CD4-positive, CD25-positive, alpha-beta regulatory T cell (primary cell): Measurements from ENCODE around the gene ASPN. TPM values are rescaled to one million over a fixed set of nuclear protein-coding genes. Genes with fewer than 3 reads are reported as not detected.

Experiments
- ATAC-seq, 2 donors: fragments of 150-1000 bp; cut with Tn5 transposase; one replicate each; pipeline ENCODE4 v1.10.0; 2021; ENCODE audit warnings: low read depth in 2 of 2, moderate number of reproducible peaks in 2 of 2, moderate library complexity in 1 of 2
- DNase-seq, 3 donors: peaks; one replicate each; pipeline versions ENCODE4 v3.0.0 to v3.0.0-alpha.2; 2012 to 2022; ENCODE audit warnings: mixed read lengths in 1 of 3
- H3K27ac ChIP-seq: one replicate; pipeline ENCODE4 v1.7.0; 2013; ENCODE audit warnings: mild to moderate bottlenecking, low read length; ENCODE audit not compliant: insufficient read depth, poor library complexity, severe bottlenecking
- H3K27me3 ChIP-seq: one replicate; pipeline ENCODE4 v1.7.0; 2013; ENCODE audit warnings: low read length; ENCODE audit not compliant: control insufficient read depth, insufficient read depth
- H3K36me3 ChIP-seq: one replicate; pipeline ENCODE4 v1.7.0; 2013; ENCODE audit warnings: mild to moderate bottlenecking, low read length, moderate library complexity; ENCODE audit not compliant: control insufficient read depth, insufficient read depth
- H3K4me1 ChIP-seq: 2 replicates; pipeline ENCODE4 v1.7.0; 2013; ENCODE audit warnings: mild to moderate bottlenecking, low read length; ENCODE audit not compliant: insufficient read depth, control insufficient read depth, poor library complexity, severe bottlenecking
- H3K4me3 ChIP-seq: one replicate; pipeline ENCODE4 v1.7.0; 2013; ENCODE audit warnings: low read depth, mild to moderate bottlenecking, low read length, moderate library complexity
- H3K9me3 ChIP-seq, 2 experiments: 1 replicate in 1 of 2; 2 replicates in 1 of 2; pipeline ENCODE4 v1.7.0; 2013; ENCODE audit warnings: low read length in 2 of 2, mild to moderate bottlenecking in 1 of 2, moderate library complexity in 1 of 2; ENCODE audit not compliant: control insufficient read depth in 2 of 2
- H3K27ac Mint-ChIP-seq, 3 donors: one replicate each; pipeline ENCODE4 v1.8.0; 2020 to 2022; ENCODE audit warnings: mild to moderate bottlenecking in 3 of 3, mixed read lengths in 3 of 3, moderate library complexity in 2 of 3
- H3K27me3 Mint-ChIP-seq: one replicate; pipeline ENCODE4 v1.8.0; 2022; ENCODE audit warnings: mild to moderate bottlenecking, mixed read lengths
- H3K36me3 Mint-ChIP-seq: one replicate; pipeline ENCODE4 v1.8.0; 2020; ENCODE audit warnings: mixed read lengths
- H3K4me1 Mint-ChIP-seq, 4 donors: one replicate each; pipeline ENCODE4 v1.8.0; 2020 to 2022; ENCODE audit warnings: mixed read lengths in 4 of 4, mild to moderate bottlenecking in 1 of 4
- H3K4me3 Mint-ChIP-seq, 4 donors: one replicate each; pipeline ENCODE4 v1.8.0; 2020 to 2022; ENCODE audit warnings: mild to moderate bottlenecking in 4 of 4, mixed read lengths in 4 of 4, moderate library complexity in 3 of 4
- H3K9me3 Mint-ChIP-seq, 7 donors: one replicate each; pipeline ENCODE4 v1.8.0; 2020 to 2022; ENCODE audit warnings: mixed read lengths in 7 of 7, mild to moderate bottlenecking in 3 of 7, moderate library complexity in 2 of 7
- polyA plus RNA-seq, 4 donors: library from polyadenylated mRNA; unstranded; fragments of 300-500 nt; fragmentation: Illumina TruSeq; gene quantifications; one replicate each; pipeline ENCODE4 v1.2.3, GENCODE V29; 2021
- total RNA-seq: library from RNA; stranded (reverse); gene quantifications from one replicate; pipeline ENCODE4 v1.2.3, GENCODE V29; 2022

Gene ASPN
- total and polyA plus RNA-seq, 5 donors from 2014 or later, result not detected

DNA sequence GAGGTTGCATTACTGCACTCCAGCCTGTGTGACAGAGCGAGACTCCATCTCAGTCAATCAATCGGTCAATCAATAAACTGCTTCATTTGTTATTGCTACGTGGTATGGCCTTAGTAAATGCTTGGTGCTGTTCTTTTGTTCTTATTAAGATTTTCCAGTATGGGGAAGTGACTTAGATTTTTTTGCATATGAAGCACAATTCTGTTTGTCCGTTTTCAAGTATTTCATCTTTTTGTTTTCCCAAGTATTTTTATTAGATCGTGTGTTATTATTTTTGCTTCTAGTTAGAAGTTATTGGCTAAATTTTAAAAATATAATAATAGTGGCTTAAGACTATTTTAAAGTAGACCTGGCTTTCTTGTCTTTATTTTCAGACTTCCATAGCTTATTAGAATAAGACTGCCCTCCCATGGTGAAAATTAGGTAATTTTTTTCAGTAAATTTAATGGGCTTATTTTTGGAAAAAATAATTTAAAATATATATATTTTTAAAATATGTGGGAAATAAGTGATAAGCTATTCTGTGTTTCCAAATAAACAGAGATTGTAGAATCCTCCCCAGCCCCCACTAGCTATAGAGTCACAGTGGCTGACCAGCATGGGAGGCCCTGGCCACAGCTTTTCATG, 43.3 kb downstream of the ASPN start:
- Histone ChIP-seq H3K9me3 (no peaks in the 10 kb centered on the region), H3K4me3 (no peak overlapping the region), H3K27me3 (no peaks in the 10 kb centered on the region), H3K4me1 (no peaks in the 10 kb centered on the region), H3K27ac (no peak overlapping the region), H3K36me3 (no peaks in the 10 kb centered on the region)
- Mint-ChIP-seq H3K27me3 (no peaks in the 10 kb centered on the region), H3K9me3 (no peaks in the 10 kb centered on the region), H3K27ac (no peak overlapping the region), H3K4me1 (peaks cover 9 to 19% (median 14%) of the 10 kb centered on the region in 4 donors), H3K36me3 (no peaks in the 10 kb centered on the region), H3K4me3 (peak overlapping the region in 1 of 4 donors; percentile 27)
- ATAC-seq (no peak), DNase-seq (peak in 2 of 3 donors; percentile 14 to 23)

DNA sequence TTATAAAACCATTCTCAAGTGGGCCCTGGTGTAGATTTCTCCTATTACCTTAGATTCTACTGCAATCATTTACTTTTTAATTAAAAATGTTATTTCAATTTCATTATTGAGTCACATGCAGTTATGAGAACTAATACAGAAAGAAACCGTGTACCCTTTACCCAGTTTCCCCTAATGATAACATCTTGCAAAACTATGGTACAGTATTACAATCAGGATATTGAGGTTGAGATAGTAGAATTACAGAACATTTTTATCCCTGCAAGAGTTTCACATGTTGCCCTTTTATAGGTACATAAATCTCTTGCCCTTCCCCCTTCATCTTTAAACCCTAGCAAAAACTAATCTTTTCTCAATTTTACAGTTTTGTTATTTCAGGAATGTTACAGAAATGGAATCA, 47.0 kb downstream of the ASPN start:
- H3K27ac Mint-ChIP-seq, result no peak overlapping the region
- H3K36me3 Mint-ChIP-seq, result no peaks in the 10 kb centered on the region
- H3K9me3 ChIP-seq, result no peaks in the 10 kb centered on the region
- no peak overlapping the region for H3K27ac ChIP-seq
- ATAC-seq (no peak), DNase-seq (no peak)
- H3K4me3 ChIP-seq, result no peak overlapping the region
- H3K27me3 ChIP-seq, result no peaks in the 10 kb centered on the region
- peaks cover 0 to 1% (median 0%) of the 10 kb centered on the region in 7 donors for H3K9me3 Mint-ChIP-seq
- no peaks in the 10 kb centered on the region for H3K4me1 ChIP-seq
- H3K27me3 Mint-ChIP-seq, result no peaks in the 10 kb centered on the region
- no peak overlapping the region for H3K4me3 Mint-ChIP-seq
- no peaks in the 10 kb centered on the region for H3K36me3 ChIP-seq
- peaks cover under 1 to 9% (median 4%) of the 10 kb centered on the region in 4 donors for H3K4me1 Mint-ChIP-seq

DNA sequence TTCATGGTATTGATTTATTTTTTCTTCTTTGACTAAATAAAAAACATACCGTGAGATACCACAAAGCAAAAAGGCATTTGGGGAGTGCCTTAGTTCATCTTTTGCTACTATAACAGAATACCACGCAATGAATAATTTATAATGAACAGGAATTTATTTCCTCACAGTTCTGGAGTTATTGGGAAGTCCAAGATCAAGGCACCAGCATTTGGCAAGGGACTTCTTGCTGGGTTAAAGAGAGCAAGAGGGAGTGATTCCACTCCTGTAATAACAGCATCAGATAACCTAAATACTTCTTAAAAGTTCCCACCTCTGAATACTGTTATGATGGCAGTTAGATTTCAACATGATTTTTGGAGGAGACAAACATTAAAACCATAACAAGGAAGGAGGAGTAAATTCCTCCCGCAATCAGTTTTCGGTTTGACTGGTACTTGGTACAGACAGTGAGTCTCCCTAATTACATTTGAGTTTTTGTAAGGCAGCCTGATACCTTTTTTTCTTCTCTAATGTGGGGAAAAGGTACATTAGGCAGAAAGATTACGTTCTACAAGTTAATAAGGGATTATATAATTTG, 49.2 kb downstream of the ASPN start:
- Mint-ChIP-seq H3K9me3 (peaks cover 0 to 1% (median 0%) of the 10 kb centered on the region in 7 donors), H3K27me3 (no peaks in the 10 kb centered on the region), H3K4me1 (peaks cover 0 to 5% (median 1%) of the 10 kb centered on the region in 4 donors), H3K27ac (no peak overlapping the region), H3K36me3 (no peaks in the 10 kb centered on the region), H3K4me3 (no peak overlapping the region)
- no peaks in the 10 kb centered on the region for H3K27me3 ChIP-seq
- H3K9me3 ChIP-seq, result no peaks in the 10 kb centered on the region
- DNase-seq (no peak), ATAC-seq (no peak)
- no peaks in the 10 kb centered on the region for H3K4me1 ChIP-seq
- no peak overlapping the region for H3K4me3 ChIP-seq
- H3K27ac ChIP-seq, result no peak overlapping the region
- no peaks in the 10 kb centered on the region for H3K36me3 ChIP-seq

DNA sequence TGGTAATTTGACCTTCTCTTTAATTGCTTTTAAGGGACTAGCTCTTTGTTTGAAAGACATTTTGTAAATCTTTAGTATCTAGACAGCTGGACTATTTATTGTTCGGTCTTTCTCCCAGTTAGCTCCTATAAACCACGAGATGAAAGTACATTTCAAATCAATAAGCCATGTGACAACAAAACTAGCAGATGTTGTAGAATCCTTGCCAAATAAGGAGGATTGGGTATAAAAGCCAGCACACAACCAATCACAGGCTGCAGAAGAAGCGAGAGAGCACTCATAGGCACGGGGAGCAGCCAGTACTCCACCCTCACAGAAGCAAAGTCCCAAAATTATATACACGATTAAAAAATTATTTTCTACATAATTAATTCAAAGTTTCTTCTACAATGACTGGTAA, 50.0 kb downstream of the ASPN start:
- H3K9me3 ChIP-seq, result no peaks in the 10 kb centered on the region
- H3K36me3 ChIP-seq, result no peaks in the 10 kb centered on the region
- no peaks in the 10 kb centered on the region for H3K27me3 Mint-ChIP-seq
- peaks cover 0 to 1% (median 0%) of the 10 kb centered on the region in 7 donors for H3K9me3 Mint-ChIP-seq
- no peak overlapping the region for H3K27ac Mint-ChIP-seq
- ATAC-seq, result no peak
- H3K27me3 ChIP-seq, result no peaks in the 10 kb centered on the region
- no peaks in the 10 kb centered on the region for H3K36me3 Mint-ChIP-seq
- H3K27ac ChIP-seq, result no peak overlapping the region
- H3K4me3 ChIP-seq, result no peak overlapping the region
- H3K4me3 Mint-ChIP-seq, result no peak overlapping the region
- peaks cover 0 to 5% (median 1%) of the 10 kb centered on the region in 4 donors for H3K4me1 Mint-ChIP-seq
- H3K4me1 ChIP-seq, result no peaks in the 10 kb centered on the region
- no peak for DNase-seq

DNA sequence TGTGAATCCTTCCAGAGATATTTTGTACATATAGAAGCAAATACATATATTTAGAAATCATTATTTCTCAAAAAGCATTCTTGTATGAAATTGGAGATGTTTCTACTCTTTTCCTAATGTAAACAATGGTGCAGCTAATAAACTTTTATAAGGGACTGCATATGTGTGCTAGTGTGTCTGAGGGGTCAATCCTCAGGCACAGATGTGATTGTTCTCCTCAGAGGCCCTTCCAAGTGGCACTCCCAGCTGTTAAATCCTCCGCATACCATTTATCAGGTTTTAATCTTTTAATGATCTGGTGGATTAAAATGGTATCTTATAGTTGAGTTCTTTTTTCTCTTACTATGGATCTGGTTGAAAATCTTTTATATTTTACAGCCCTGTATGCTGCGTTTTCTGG, 52.5 kb downstream of the ASPN start:
- Mint-ChIP-seq H3K27me3 (no peaks in the 10 kb centered on the region), H3K9me3 (peaks cover 0 to 1% (median 0%) of the 10 kb centered on the region in 7 donors), H3K4me1 (no peaks in the 10 kb centered on the region), H3K4me3 (no peak overlapping the region), H3K36me3 (no peaks in the 10 kb centered on the region), H3K27ac (no peak overlapping the region)
- Histone ChIP-seq H3K36me3 (no peaks in the 10 kb centered on the region), H3K27ac (no peak overlapping the region), H3K4me1 (no peaks in the 10 kb centered on the region), H3K4me3 (no peak overlapping the region), H3K27me3 (no peaks in the 10 kb centered on the region), H3K9me3 (no peaks in the 10 kb centered on the region)
- ATAC-seq, result no peak
- DNase-seq, result no peak

DNA sequence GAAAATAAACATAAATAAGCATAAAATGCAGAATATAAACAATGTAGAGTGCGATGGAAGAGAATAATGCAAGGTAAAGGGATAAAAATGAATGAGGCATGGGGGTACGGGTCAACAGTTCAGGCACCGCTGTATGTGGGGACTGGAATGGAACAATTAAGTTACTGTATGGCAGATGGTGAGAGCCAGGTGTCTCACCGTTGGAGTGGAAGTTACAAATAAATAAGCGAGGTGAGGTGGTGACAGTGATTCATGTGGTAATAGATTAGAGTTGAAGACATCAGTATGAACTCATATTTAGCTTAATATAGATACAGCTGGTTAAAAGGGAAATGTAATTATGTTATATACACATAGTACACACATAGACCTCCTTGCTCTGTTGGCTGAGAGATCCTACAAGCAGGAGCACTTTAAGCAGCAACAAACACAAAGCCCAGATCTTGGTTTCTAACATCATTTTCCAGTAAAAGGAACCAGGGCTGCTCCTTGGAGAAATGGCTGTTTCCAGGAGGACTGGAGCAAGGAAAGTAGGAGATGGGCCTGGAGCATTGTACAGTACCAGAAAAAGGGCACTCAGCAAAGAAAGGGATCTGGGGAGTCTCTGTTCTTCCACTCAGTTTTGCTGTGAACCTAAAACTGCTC, 55.7 kb downstream of the ASPN start:
- no peak overlapping the region for H3K4me3 ChIP-seq
- H3K9me3 Mint-ChIP-seq, result no peaks in the 10 kb centered on the region
- no peaks in the 10 kb centered on the region for H3K36me3 ChIP-seq
- no peaks in the 10 kb centered on the region for H3K9me3 ChIP-seq
- no peak overlapping the region for H3K27ac ChIP-seq
- H3K4me3 Mint-ChIP-seq, result no peak overlapping the region
- H3K36me3 Mint-ChIP-seq, result no peaks in the 10 kb centered on the region
- no peaks in the 10 kb centered on the region for H3K4me1 Mint-ChIP-seq
- H3K27me3 ChIP-seq, result no peaks in the 10 kb centered on the region
- H3K4me1 ChIP-seq, result no peaks in the 10 kb centered on the region
- DNase-seq (no peak), ATAC-seq (no peak)
- H3K27me3 Mint-ChIP-seq, result no peaks in the 10 kb centered on the region
- no peak overlapping the region for H3K27ac Mint-ChIP-seq

DNA sequence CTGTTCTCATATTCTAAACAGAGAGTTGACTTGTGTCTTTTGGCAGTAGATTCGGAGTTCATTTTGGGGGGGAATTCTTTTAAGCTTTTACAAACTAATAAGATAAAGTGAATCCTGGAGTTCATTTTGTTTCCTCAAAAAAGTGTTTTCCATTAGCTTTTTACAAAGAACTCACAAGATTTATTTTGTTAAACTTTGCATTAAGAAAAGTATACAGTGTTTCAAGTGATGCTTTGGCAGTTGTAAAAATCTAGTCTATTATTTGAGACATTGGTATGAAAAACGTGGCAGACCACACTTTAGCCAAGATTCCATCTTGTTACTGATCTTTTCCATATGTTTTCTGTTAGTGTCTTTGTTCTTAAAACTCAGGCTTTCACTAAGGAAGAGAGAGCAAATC, 56.8 kb downstream of the ASPN start:
- Histone ChIP-seq H3K27ac (no peak overlapping the region), H3K27me3 (no peaks in the 10 kb centered on the region), H3K36me3 (no peaks in the 10 kb centered on the region), H3K4me3 (no peak overlapping the region), H3K9me3 (no peaks in the 10 kb centered on the region), H3K4me1 (no peaks in the 10 kb centered on the region)
- H3K27me3 Mint-ChIP-seq, result no peaks in the 10 kb centered on the region
- H3K36me3 Mint-ChIP-seq, result no peaks in the 10 kb centered on the region
- no peak for DNase-seq
- no peak for ATAC-seq
- H3K4me3 Mint-ChIP-seq, result no peak overlapping the region
- H3K4me1 Mint-ChIP-seq, result no peaks in the 10 kb centered on the region
- no peak overlapping the region for H3K27ac Mint-ChIP-seq
- peaks cover 0 to 2% (median 0%) of the 10 kb centered on the region in 7 donors for H3K9me3 Mint-ChIP-seq

DNA sequence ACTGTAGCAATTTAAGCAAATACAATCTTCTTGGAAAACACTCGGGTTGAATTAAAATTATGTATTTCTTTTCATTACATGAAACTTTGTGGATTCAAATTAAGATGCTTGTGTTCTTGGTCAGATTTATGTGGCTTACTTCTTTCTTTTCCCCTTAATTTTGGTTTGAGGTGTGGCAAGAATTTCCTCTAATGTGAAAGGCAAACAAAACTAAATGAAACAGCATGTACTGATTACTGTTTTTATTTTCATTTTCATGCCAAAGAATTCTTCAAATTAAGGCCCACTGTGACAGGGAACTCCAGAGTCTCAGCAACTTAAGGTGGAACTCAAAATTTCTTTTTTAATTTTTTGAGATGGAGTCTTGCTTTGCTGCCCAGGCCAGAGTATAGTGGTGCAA, 58.0 kb downstream of the ASPN start, which contains the start of gene OMD:
OMD (minus strand) TSS at position 132 of the 400 bp plus-strand sequence. CDS start 6,913 bp downstream, outside the sequence.
- Mint-ChIP-seq H3K4me3 (no peak within 1 kb of the TSS), H3K36me3 (no peaks in the 10 kb centered on the region), H3K4me1 (no peaks in the 10 kb centered on the region), H3K9me3 (peaks cover 0 to 2% (median 0%) of the 10 kb centered on the region in 7 donors), H3K27me3 (no peaks in the 10 kb centered on the region), H3K27ac (no peak within 1 kb of the TSS)
- Histone ChIP-seq H3K27ac (no peak within 1 kb of the TSS), H3K9me3 (no peaks in the 10 kb centered on the region), H3K4me1 (no peaks in the 10 kb centered on the region), H3K4me3 (no peak within 1 kb of the TSS), H3K27me3 (no peaks in the 10 kb centered on the region), H3K36me3 (no peaks in the 10 kb centered on the region)
- ATAC-seq, result no peak
- DNase-seq, result no peak
